GM18511 (cell line): ENCODE data around the gene SLK.
A peak's percentile ranks its signal among the peaks of the same experiment; 100 is the strongest.

Source experiments
- ATAC-seq: cut with Tn5 transposase; IDR thresholded peaks from one replicate; pipeline ENCODE4 v1.9.1; 2021; ENCODE audit warnings: mild to moderate bottlenecking, moderate library complexity; ENCODE audit not compliant: unreplicated experiment

SLK gene

GRCh38 chr10:104031631-104032030 lies 64.7 kb downstream of the SLK start:
- ATAC-seq: no peak

- no peak for ATAC-seq
These were observed 65.3 kb downstream of the SLK start for GRCh38 chr10:104032144-104032775.

GRCh38 chr10:104033401-104033930 lies 66.5 kb downstream of the SLK start:
- no peak for ATAC-seq

GRCh38 chr10:104033966-104034365 lies 67.0 kb downstream of the SLK start:
- ATAC-seq: no peak

- no peak for ATAC-seq
These were observed 67.7 kb downstream of the SLK start for GRCh38 chr10:104034401-104035193.

- no peak for ATAC-seq
These were observed 68.5 kb downstream of the SLK start for GRCh38 chr10:104035194-104036068.

- no peak for ATAC-seq
These were observed 69.1 kb downstream of the SLK start for GRCh38 chr10:104036069-104036384.

GRCh38 chr10:104036518-104037260 lies 69.7 kb downstream of the SLK start:
- no peak for ATAC-seq

- no peak for ATAC-seq
These were observed 70.5 kb downstream of the SLK start for GRCh38 chr10:104037261-104037951.

- no peak for ATAC-seq
These were observed 71.6 kb downstream of the SLK start for GRCh38 chr10:104038537-104038936.

GRCh38 chr10:104038958-104039752 lies 72.2 kb downstream of the SLK start:
- no peak for ATAC-seq

GRCh38 chr10:104040382-104040781 lies 73.4 kb downstream of the SLK start:
- ATAC-seq: no peak

GRCh38 chr10:104040862-104041789 lies 74.2 kb downstream of the SLK start:
- no peak for ATAC-seq

GRCh38 chr10:104041891-104042535 lies 75.1 kb downstream of the SLK start:
- no peak for ATAC-seq

GRCh38 chr10:104043185-104043830 lies 76.4 kb downstream of the SLK start:
- ATAC-seq: peak; percentile 74

- ATAC-seq: no peak
These were observed 76.9 kb downstream of the SLK start for GRCh38 chr10:104043854-104044253.
